Stimulated activated CD8-positive, alpha-beta memory T cell treated with anti-CD3 and anti-CD28 coated beads, Interleukin-7, amount 100 ng/mL, for 24 hours (primary cell): Measurements from ENCODE around the gene MAFG.

Experiments used
- DNase-seq: peaks from one replicate; pipeline ENCODE4 v3.0.0-alpha.2; 2020; ENCODE audit warnings: low read depth

The MAFG gene

DNA sequence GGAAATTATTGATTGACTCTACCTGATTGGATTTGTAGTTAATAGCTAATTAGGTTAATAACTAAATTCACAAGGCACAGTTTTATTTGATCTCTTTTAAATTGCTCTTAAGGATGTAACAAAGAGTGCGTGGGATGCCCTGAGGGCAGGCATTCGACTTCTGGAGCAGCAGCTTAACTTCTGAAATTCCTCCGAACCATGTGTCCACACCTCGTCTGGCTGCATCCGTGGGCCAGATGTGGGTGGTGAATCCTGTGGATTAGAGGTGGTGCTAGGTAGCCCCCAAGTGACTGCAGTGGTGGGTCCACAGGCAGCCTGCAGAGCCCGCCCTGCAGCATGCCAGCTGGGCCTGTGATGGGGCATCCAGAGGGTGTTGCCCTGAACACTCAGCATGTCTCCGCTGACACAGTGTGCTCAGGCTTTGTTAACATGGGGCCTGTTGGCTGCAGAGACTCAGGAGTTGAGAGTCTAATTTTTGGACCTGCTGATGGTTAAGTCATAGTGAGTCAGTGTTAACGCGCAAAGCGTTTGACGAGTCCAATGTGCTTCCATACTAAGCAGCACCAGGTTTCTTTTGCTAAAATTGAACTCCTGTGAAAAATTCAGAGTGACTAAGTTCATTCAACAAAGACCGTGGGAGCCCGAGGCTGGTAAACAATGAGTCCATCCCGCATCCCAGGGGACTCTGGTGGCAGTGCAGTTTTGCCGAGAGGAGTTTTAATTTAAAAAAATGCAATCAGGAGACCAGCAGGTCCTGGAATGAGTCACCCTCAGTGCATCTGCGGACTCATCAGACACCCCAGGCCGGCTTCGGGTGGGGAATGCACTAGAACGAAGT, 29.3 kb downstream of the MAFG start:
- DNase-seq, result no peak

DNA sequence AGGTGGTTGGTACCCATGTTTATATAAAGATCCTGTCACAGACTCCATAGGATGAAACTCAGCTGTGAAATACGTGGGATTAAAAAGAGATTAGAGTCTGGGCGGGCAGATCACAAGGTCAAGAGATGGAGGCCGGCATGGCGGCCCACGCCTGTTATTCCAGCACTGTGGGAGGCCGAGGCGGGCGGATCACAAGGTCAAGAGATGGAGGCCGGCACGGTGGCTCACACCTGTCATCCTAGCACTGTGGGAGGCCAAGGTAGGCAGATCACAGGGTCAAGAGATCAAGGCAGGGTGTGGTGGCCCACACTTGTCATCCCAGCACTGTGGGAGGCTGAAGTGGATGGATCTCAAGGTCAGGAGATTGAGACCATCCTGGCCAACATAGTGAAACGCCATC, 32.1 kb downstream of the MAFG start:
- no peak for DNase-seq

DNA sequence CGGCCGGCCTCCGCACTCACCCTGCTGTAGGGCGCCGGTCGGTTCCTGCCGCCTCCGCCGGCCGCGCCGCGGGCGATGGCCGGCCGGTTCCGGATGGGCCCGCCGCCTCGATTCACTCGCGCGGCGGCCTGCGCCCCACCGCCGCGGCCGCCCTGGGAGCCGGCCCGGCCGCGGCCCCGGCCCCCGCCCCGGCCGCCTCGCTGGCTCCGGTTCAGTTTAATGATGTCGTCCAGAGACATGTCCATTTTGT, 36.3 kb downstream of the MAFG start:
- no peak for DNase-seq

DNA sequence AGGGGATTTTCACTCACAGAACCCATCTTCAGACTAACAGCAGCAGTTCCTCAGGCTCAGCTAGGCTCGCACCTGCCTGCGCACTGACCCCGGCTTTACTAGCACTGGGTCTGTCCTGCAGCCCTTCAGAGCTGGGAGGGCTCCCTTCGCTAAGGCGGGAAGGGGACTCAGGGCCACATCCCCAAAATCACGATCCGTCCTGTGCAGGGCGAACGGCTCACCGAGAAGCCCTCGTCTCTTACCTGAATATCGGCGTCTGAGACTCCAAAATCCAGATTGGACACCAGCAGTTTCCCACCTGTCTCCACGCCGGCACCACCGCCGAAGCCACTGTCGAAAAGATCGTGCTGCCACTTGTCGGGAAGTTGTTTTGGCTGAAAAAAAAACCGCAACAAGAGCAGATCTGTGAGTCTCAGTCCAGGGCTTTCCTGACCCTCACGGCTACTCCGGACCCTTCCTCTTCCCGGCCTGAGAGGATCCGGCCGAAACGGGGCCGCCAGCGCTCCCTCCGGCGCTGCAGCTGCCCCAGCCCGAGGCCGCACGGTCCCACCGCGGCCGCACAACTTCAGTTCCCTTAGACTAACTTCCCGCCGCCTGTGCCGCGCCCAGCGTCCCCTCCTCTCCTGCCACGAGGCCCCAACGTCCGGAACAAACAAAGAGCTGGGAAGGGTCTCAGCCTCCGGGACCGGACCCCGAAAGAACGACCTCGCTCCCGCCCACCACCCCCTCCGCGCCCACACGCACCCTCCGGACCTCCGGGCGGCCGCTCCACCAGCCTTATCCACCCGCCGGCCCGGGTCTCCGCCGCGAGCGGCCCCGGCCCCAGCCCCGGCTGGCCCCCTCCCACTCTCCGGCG, 36.9 kb downstream of the MAFG start:
- no peak for DNase-seq

DNA sequence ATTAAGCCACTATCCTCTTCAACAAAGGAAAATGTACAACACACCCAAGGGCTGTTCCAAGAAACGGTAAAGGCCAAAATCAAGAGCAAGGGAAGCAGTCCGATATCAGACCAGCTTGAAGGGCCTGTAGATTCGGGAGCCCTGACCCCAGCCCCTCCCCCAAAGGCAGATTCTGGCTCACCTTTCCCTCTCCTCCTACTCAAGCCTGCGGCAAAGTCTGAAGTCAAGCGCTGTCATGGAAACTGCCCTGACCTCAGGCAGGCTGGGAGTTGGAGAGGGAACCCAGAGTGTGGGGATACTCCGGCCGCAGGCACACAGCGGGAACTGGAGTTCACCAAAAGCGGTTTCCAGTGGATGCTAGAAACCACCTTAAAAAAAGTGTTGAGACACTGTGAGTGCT, 37.9 kb downstream of the MAFG start:
- DNase-seq, result no peak

DNA sequence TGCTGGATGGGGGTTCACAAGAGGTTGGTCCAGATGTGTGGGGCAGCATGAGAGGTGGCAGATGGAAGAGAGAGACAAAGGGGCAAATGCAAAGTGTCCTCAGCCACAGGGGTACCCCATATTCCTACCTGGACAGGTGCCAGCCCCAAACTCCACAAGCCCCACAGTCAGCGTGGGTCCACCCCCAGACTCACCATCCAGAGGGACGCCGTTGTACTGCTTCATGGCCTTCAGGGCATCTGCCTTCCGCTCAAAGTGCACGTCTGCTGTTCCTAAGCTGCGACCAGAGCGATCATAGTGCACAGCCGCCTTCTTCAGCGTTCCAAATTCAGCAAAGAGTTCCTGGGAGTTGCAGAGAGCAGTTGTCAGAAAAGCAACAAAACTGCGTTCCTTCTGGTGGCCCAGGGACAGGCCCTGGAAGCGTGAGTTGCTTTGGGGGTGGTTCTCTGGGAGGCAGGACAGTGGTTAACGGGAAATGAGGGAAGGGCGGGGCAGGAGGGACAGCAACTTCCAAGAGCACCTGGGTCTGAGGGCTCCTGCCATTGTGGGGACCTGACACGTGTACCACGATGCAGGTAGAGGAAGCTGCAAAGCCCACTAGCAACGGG, 38.4 kb downstream of the MAFG start:
- no peak for DNase-seq

DNA sequence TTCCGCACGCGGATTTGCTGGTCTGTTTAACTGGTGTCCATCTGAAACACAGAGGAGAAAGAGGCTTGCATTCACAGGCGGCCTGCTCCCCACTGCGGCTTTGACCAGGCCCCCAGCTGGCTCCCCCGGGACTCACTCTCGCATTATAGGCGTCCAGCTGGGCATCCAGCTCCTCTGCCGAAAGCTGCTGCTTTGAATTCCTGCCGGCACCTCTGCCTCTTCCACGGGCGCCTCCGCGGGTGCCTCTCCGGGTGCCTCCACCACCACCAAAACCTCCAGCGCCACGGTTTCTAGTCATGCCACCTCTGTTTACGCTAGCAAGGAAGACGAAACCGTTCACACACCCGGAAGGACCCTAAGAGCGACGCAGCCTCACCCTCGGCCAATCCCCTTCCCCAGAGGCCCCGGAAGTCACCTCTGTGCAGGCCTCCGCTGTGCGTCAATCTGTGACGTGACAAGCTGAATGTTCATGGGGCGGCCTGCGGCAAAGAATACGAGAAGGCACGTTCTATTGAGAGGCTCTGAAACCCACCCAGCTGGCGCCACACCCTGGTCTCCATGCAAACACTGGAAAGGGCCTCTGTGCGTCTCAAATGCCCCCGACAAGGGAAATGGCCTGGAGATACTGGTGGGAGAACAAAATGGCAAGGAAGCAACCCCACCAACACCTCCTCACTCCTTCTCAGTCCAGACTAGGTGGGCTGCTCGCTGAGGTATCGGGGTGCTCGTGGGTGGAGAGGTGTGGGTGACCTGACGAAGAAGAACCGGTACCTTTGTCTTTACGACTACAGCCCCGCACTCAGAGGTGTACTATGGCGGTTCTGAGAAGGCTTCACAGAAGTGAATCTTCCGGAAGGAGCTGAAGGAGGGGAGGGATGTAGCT, 39.2 kb downstream of the MAFG start:
- DNase-seq, result no peak

DNA sequence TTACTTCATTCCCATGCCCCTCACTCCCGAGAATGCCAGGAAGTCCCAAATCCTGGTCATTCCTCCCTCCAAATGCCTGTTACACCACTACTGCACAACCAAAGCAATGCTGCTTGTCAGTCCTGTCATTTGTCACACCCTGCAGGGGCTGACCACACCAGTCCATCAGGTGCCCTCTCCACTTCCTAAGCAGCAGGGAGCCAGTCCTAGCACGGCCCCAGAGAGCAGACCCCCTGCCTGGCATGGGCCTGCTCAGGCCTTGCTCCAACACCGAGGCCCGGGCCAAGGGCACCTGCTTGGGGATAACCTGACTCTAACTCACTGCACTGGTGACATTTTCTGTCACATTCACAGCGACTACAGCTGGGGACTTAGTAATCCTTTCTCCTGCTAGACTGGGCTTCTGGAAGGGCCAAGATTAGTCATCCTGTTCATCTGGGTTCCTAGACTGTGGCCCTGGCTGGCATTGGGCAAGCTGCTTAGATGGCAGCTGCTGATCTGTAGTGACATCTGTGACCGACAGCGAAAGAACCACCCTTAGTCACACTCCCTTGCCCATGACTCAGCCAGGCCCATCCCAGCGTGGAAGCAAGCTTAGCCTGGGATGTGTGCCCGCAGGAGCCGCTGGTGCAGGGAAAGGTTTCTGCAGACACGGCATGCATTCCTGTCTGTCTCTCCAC, 41.5 kb downstream of the MAFG start:
- DNase-seq, result no peak

DNA sequence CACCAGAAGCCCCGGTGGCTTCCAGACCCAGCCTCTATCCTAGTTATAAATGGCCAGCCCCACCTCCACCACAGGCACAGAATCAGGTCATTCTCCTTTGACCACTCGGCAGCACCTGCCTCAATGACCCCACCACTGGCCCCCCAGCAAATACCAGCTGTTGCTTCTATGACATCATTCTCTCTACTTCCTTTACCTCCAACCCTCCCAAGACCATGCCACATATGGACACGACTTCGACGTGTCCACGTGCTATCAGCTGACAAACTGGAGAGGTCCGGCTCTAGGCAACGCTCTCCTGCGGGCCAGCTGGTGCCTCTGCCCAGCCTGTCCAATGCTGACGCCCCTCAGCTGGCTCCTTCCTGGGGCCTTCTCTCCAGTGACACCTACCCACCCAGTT, 42.1 kb downstream of the MAFG start:
- DNase-seq, result no peak

DNA sequence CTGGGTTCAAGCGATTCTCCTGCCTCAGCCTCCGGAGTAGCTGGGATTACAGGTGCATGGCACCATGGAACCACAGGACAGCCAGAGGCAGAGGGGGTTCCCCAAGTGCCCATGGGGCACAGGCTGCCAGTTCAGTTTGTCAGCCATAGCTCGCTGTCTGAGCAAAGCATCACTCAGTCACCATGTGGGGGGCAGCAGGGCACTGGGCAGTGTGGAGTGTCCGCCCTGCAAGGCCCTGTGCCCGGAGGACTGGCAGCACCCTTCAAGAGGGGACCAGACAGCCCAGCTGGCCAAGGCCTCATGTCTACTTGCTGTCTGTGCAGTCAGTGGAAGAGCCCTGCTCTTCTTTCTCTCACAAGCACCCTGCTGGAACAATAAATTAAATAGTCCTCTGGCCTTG, 42.6 kb downstream of the MAFG start:
- no peak for DNase-seq

DNA sequence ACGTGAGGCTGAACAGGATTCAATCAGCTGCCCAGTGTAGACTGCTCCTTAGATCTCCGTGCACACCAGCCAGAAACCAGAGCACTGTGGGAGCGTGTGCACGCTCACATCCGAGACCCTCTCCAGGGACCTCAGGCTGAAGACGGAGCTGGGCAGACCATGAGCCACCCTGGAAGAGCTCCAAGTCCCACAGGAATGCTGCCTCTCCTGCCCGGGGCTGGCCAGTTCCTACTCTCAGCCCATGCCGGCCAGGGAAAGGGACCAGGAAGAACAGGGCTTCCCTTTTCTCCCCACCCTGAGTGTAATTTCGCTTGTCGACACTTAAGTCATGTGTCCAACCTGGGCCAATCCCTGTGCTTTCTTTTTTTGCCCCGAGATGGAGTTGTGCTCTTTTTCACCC, 43.0 kb downstream of the MAFG start:
- no peak for DNase-seq

DNA sequence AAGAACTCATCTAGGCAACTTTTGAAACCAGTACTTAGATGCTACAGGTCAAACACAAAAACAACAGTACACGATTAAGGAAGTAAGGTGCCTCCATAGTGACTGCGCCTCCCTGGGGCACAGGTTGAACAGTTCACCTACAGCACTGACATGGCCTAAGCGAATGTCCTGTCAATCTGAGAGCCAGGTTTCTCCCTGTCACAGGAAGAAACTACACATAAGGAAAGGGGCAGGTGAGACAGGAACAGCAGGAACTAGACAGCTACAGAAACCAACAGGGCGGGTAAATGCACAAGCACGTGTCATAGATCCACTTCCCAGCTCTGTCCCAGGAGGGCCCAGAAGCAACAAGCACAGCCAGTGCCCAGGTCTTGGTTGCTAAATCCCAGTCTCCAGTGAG, 48.4 kb downstream of the MAFG start:
- no peak for DNase-seq

DNA sequence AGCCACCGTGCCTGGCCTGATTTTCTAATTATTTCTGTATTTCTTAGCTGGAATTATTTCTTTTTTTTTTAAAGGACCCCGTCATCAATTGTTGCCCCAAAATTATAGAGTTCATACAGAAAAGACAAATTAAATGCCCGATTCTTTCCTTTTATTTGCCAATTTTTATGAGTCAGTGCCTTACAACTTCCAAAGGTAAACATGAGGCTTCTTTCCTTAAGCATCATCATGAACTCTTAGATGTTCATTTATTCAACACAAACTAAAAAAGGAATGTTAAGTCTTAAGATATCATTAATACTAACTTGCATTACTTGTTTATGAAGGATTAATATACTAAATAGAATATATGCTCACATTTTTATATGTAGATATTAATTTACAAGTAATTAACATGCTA, 49.2 kb downstream of the MAFG start:
- no peak for DNase-seq

DNA sequence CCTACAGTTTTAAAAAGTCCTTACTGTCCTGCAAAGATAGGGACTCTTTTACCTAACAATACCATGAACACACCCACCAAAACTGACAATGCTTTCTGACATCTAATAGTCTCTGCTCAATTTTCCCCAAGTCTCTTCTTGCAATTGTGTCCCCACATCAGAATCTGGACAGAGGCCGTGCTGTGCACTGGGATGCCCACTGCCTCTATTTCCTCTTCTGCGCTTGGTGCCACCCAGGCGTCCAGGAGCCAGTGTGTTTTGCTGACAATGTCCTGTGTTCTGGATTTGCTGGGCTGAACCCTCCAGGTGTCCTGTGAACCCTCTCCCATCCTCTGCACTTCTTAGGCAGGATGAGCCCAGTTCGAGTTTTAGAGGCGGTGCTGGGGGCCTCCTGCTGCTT, 50.0 kb downstream of the MAFG start:
- no peak for DNase-seq

DNA sequence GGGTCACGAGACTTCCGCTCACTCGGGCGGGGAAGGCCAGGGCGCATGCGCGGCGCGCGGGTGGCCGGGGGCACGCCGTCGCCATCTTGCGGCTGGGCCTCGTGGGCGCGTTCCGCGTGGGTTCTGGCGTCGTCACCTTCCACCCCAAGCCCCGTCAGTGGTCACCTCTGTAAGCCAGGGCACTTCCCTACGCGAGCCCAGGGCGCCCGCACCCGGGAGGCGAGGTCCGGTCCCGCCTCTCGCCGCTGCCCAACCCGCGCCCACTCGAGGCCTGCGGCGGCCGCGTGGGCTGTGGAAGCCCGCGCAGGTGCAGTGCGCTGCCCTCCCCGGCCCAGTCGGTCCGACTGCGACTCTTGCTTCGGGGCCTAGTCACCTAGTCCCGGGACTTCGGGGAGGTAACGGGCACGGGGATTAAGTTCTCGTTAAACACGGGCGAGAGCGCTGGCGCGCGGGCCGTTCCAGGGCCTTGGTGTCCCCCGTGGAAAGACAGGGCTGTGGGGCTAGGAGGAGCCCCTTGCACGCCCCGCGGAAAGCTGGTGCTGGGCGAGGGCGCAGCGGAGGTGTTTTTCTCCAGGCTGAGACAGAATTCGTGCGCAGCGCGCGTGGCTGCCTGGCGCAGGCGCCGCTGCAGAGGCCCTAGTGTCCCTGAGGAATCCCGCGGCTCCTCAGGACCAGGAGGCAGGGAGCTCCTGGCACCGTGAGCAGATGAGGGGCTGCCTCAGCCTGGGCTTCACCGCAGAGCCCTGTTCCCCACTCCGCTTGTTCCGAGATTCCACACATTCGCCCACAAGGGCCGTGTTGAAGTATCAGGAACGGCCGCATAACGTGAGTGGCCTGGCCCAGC, 55.9 kb downstream of the MAFG start:
- peak; percentile 93 for DNase-seq

DNA sequence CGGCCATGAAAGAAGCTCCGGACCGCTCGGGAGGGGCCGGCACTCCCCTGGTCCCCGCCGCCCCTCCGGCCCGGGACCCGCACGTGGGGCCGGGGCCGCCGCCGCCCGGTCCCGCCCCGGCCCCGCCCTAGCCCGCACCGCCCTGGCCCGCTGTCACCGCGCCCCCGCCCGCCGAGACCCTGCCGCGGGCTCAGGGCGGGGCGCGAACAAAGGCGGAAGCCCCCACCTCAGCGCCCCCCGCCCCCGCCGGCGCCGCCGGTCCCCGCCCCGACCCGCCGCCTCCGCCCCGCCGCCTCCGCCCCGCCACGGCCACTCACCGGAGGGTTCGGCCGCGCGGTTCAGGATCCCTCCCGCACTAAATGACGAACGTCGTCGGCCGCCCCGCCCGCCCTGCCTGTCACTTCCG, 56.6 kb downstream of the MAFG start, which contains the start of gene ARHGDIA:
Gene ARHGDIA (minus strand): TSS at position 357 of the 406 bp plus-strand sequence. CDS start 1,407 bp downstream, outside the sequence.
- DNase-seq, result no peak

DNA sequence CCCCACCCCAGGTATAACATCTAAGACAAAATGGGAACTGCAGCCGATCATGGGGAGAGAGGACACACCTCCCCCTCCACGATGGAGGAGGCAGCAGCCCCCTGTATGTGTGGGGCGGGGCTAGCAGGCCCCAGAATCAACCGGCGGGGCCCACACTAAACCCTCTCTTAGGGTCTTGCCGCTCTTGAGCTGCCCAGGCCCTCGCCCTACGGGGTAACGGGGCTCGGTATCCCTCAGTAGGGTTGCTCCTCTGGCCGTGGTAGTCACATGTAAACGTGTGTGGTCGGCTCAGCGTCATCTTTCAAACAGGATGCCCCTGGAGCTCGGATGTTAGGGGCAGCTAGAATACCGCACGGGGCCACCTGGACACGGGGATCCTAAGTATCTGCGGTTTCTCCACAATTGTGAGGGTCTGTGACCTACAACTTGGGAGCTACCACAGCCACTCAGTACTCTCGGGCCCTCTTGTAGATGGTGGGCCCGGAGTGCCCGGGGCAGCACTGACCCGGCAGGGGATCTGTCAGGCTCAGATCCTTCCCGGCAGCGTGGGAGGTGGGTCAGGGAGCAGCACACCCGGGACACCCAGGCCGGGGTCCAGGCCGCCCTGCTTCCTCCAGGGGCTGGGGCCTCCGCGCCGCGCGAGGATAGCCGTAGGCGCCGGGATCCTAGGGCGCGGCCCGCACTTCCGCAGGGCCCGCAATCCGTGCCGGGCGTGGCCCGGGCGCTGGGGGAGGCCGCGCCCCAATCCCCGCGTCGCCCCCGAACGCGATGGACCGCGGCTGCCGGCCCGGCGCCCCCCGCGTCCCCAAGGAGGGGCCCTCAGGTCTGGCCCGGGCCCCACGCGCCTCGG, 57.2 kb downstream of the MAFG start:
- no peak for DNase-seq

DNA sequence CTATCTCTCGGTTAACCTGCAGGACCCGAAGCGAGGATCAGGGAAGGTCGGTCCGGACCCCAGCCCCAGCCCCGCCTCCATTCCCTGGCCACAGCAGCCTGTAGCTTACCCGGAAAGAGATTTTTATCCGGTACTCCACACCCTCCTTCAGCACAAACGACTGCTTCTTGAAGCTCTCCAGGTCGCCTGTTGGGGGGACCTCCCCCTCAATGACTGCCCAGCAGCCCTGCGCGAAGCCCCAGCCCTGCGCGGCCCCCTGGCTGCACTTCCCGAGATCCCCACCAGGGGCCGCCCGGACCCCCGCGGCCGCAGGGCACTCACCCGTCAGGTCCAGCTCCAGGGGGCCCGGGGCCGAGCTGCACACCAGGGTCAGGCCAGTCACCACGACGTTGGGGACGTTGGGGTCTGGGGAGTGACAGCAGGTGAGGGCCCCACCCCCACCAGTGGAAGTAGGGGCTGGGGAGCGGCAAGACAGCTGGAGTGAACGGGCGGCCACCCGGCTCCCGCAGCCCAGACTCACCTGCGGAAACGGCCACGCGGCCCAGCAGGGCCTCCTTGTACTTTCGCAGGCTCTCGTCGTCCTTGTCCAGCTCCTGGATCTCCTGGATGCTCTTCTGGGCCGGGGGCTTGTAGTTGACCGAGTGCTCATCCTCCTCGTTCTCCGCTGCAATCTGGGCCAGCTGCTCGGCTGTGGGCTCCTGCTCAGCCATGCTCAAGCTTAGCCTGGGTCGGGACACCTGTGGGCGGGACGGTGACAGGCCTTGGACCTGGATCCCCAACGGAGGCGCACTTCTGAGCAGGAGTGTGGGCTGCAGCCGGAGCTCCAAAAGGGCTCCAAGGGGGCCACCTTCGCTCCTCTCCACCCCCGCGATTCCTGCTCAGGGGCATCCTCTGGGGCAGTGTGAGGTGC, 58.1 kb downstream of the MAFG start:
- DNase-seq, result no peak
